HG03342 (cell line): ENCODE results near the gene CAPN1.
"Not testable (repeated sequence)": the region's sequence is repeated elsewhere in the genome, so short reads cannot be mapped to it uniquely, and the experiment has no call there.

Experiments used
- ATAC-seq: cut with Tn5 transposase; IDR thresholded peaks from one replicate; pipeline ENCODE4 v1.9.1; 2021; ENCODE audit warnings: mild to moderate bottlenecking, moderate library complexity; ENCODE audit not compliant: unreplicated experiment

Gene CAPN1

GRCh38 chr11:65181569-65182257, at the start of gene CAPN1:
Gene CAPN1, plus strand, starts transcription at chr11:65181928. Its CDS starts 774 bp downstream, at chr11:65182702.
- ATAC-seq = peak; percentile 41

DNA sequence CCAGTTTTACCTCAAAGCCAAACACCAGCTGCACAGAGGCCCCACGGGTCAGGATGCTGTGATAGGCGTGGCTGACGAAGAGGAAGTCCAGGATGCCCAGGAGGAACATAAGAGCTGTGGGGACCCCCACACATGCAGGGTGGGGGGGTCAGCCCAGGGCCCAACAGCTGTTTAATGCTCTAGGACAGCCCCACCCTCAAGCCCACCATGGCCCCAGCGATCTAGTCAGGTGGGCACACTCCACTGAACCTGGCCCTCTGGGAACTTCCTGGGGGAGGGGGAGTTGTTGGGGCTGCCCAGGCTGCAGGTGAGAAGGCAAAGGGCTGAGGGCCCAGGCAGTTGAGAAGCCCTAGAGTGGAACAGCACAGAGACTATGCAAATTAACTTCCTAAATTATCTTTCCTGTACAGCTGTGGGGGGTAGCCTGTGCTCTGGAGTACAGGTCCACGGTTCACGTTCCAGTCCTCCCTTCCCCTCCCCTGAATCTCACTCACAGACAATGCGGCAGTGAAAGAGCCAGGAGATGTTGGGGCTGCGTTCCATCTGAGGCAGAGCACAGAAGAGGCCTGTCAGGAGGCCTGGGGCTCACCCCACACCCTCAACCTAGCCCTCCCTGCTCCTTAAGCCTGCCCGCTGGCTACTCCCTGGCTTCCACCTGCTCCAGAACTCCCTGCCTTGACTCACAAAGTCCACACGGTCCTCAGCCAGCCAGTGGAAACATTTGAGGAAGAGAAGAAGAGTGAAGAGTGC, 49.3 kb upstream of the CAPN1 start:
- no peak for ATAC-seq

GRCh38 chr11:65132988-65133700, 48.6 kb upstream of the CAPN1 start:
- no peak for ATAC-seq

- no peak for ATAC-seq
Observed at GRCh38 chr11:65133724-65134123, 48.0 kb upstream of the CAPN1 start.

DNA sequence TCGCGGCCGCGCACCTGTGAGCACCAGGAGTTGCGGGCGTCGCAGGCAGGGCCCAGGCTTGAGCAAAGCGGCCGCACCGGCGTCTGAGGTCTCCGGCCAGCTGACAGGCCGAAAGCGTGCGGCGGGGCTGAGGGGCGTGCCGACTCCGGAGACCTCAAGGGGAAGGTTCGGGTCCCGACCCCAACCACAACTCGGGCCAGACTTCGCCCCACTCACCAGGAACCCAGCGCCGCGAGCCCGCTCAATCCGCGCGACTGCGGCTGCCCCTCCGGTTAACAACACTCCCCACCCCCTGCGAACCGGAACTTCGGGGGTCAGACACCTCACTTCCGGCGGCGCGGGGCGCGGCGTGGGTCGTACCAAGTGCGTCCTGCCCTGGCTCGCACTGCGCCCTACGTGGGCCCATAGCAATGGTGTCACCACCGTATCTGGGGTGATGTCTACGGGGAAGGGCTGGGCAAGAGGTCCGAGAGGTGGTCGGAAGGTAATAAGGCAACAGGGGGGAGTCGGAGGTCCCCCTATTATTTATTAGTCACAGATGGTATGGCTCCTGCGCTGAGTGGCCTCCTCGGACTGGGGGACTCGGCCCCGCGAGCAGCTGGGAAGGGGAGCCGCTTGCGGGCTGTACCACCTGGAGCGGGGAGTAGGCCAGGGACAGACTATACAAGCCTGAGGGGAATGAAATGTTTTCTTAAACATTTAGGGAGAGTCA, 47.3 kb upstream of the CAPN1 start, which contains the start of gene SYVN1:
SYVN1 (minus strand) TSS at position 280 of the 712 bp plus-strand sequence. CDS start 918 bp downstream, outside the sequence.
- ATAC-seq = peak; percentile 46

GRCh38 chr11:65134952-65135632, 46.6 kb upstream of the CAPN1 start:
- ATAC-seq = peak; percentile 64

DNA sequence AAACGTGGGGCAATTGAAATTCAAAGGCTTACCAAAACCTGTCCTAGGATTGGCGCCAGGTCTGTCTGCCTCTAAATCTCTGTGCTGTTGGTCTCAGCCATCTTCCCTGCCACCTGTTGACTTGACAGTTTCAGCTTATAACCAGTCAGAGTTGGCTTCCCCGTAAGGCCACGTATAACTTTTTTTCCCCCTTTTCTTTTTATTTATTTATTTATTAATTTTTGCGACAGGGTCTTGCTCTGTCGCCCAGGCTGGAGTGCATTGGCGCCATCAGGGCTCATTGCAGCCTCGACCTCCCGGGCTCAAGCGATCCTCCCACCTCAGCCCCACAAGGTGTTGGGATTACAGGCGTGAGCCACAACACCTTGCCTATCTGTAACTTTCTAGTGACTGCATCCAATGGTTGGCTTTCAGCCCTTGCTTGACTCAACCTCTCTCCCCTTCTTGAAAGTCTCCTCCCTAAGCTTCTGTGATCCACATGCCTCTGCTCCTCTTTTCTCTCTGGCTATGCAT, 46.0 kb upstream of the CAPN1 start:
- ATAC-seq = no peak

- ATAC-seq = no peak
Observed at GRCh38 chr11:65136515-65137096, 45.1 kb upstream of the CAPN1 start.

DNA sequence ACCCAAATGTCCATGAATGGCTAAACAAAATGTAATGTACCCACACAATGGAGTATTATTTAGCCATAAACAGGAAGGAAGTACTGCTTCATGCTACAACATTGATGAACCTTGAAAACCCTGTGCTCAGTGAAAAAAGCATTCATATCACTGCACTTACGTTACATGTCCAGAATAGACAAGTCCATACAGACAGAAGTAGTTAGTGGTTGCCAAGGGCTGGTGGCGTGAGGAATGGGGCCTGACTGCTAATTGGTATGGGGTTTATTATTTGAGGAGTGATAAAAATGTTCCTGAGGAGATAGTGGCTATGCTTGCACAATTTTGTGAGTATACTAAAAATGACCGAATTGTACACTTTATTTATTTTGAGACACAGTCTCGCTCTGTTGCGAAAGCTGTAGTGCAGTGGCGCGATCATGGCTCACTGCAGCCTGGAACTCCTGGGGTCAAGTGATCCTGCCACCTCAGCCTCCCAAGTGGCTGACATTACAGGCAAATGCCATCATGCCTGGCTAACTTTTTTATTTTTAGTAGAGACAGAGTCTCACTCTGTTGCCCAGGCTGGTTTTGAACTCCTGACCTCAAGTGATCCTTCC, 39.7 kb upstream of the CAPN1 start:
- ATAC-seq = no peak

DNA sequence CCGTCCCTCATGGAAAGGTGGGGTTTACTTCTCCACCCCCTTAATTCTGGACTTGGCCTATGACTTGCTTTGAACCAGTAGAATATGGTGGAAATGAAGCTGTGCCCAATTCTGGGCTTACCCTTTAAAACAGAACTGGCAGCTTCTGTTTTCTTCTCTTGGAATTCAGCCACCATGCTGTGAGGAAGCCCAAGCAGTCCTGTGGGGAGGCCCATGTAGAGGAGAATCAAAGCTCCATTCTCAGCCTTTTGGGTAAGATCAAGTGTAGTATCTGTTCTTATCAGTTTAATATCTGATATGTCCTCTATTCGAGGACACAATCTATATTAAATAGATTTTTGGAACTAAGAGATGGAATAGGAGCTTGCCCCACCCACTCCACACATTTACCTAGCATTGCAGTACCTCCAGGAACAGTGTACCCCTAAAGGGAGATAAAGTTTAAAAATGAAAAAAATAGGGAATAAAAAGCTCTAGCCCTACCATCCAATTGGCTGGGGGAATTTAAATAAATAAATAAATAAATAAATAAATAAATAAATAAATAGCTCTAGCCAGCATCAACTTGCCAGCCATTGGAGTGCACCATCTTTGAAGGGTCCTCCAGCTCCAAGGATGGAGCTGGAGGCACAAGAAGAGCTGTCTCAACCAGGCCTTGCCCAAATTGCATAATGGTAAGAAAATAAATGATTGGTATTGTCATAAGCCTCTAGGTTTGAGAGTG, 34.2 kb upstream of the CAPN1 start:
- no peak for ATAC-seq

DNA sequence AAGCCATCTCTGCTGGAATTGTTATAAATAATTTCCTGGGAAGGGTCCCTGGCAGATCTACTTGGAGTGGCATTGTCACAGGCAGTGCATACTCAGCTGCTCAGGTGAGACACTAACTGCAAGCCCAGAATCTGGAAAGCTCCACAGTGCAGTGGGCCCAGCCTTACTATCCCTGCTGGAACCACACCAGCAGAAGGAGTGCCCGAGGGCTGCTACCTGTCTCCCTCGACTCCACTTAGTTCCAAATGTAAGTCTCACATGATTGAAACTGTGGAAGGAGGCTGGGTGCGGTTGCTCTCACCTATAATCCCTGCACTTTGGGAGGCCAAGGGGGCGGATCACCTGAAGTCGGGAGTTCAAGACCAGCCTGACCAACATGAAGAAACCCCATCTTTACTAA, 33.1 kb upstream of the CAPN1 start:
- ATAC-seq = no peak

DNA sequence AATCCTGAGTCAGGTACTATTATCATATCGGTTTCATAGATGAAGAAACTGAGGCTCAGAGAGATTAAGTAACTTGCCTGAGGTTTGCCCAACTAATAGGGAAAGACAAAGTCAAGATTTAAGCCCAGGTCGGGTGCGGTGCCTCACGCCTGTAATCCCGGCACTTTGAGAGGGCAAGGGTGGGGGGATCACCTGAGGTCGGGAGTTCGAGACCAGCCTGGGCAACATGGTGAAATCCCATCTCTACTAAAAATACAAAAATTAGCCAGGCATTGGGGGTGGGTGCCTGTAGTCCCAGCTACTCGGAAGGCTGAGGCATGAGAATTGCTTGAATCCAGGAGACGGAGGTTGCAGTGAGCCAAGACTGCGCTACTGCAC, 31.6 kb upstream of the CAPN1 start:
- ATAC-seq = not testable (repeated sequence)

DNA sequence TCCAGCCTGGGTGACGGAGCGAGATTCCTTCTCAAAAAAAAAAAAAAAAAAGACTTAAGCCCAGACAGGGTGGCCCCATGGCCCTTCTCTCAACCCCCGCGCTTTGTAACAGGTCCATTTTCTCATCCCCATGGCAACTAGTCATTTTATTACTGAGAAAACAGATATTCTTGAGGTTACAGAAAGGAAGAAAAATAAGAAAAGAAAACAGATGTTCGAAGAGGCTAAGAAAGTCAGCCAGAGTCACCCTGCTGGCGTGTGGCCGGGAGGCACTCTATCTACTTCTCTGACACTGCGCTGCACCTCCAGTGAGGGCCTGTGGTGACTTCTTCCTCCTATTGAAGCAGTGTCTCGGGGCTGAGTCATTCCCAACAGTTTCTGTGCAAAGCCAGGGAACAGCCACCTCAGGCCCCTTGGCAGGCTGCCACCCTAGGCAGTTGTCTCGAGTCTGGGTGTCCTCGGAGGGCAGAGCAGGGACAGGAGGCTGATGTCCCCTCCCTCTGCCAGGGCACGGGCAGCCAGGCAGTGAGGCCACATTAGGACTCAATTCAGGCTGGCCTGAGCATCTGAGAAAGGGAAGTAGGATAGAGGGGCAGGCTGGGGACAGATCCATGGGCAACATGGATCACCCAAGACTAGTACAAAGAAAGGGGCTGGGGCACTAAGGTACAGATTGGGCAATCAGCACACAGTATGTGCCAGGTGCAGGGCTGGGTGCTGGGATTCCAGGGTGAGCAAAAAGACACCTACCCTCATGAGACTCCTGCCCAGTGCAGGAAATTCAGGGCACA, 31.0 kb upstream of the CAPN1 start:
- no peak for ATAC-seq

DNA sequence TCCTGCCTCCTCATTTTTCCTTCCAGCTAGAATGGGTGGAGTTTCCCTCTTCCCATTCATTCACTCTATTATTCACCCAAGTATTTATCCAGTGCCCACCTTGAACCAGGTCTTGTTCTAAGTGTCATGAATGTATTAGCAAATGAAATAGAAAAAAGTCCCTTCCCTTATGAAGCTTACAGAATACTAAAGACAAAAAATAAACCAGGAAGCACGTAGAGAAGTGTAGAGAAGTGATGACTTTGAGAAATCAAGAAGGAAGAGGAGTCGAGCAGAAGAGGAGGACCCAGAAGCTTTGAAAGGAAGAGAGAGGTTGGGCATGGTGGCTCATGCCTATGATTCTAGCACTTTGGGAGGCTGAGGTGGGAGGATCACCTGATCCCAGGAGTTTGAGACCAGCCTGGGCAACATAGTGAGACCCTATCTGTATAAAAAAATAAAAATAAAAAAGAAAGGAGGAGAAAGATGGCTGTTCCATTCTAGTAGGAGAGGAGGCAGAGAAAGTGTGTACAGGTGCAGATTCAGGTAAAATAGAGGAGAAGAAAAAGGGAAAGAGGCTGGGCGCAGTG, 30.3 kb upstream of the CAPN1 start:
- ATAC-seq = no peak

- ATAC-seq = no peak
Observed at GRCh38 chr11:65152122-65152521, 29.6 kb upstream of the CAPN1 start.

DNA sequence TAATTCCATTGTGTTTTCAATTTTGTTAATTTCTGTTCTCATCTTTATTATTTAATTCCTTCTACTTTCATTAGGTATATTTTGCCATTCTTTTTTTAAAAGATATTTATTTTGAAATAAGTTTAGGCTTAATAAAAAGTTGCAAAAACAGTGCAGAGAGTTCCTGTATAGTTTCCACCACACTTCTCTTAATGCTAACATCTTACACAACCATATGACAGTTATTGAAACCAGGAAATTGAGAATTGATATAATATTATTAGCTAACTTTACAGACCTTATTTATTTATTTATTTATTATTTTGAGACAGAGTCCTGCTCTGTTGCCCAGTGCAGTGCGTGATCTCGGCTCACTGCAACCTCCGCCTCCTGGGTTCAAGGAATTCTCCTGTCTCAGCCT, 25.5 kb upstream of the CAPN1 start:
- ATAC-seq = no peak

GRCh38 chr11:65156926-65157325, 24.8 kb upstream of the CAPN1 start:
- no peak for ATAC-seq

DNA sequence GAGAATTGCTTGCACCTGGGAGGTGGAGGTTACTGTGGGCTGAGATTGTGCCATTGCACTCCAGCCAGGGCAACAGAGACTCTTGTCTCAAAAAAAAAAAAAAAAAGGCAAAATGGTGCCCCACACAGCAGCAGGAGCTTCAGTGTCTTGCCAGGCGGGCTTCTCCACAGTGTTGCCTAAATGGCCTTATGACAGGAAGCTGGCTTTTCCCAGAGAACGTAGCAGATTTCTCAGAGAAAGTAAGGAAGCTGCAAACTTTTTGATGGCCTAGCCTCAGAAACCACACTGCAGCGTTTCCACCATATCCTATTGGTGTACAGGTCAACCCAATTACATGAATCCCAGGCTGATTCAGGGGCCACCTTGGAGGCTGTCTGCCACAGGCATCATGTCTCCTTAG, 24.4 kb upstream of the CAPN1 start:
- no peak for ATAC-seq
